K562 (cell line): ENCODE results near the gene ZNF780B. TPM values are rescaled to one million over a fixed set of nuclear protein-coding genes. Genes with fewer than 3 reads are reported as not detected.

Experiments
- ATAC-seq: fragments of 200-7000 bp; cut with Tn5 transposase; 3 replicates; pipeline ENCODE4 v1.9.1; 2020; ENCODE audit warnings: moderate library complexity
- BruUV-seq: library from RNA; stranded (reverse); fragments of 400-500 nt; replicated peaks from 2 replicates; lab custom pipeline; 2021; lab: Mats Ljungman, UMichigan
- CTCF ChIA-PET: fragments of 300-600 bp; formaldehyde crosslinking; extraction: SDS; loops from one replicate; lab custom pipeline; 2021; ENCODE audit warnings: low intra/inter-chr PET ratio; lab: Yijun Ruan, JAX
- POLR2A ChIA-PET: fragments of 300-600, 350-650 bp; sonication (Branson Sonifier 250); formaldehyde crosslinking; extraction: SDS; loops from one replicate; lab custom pipeline; 2021; ENCODE audit warnings: antibody characterized with exemption, inconsistent platforms; lab: Yijun Ruan, JAX
- DNase-seq, 4 experiments: peaks; one replicate each; pipeline versions ENCODE4 v3.0.0 to v3.0.0-alpha.2; 2011 to 2018; ENCODE audit warnings: low spot score in 3 of 4, mixed read lengths in 3 of 4; ENCODE audit errors: extremely low read depth in 1 of 4
- FAIRE-seq: peaks from 2 replicates; lab custom pipeline; 2011; peaks lifted over from hg19 to GRCh38; lab: Jason Lieb, UNC
- H2AFZ ChIP-seq: 2 replicates; pipeline ENCODE4 v1.6.0; 2011; ENCODE audit warnings: low read depth, low read length, control low read depth, inconsistent platforms
- H3K27ac ChIP-seq: fragments of 200-600 bp; 3 replicates; pipeline ENCODE4 v1.8.0; 2011; ENCODE audit warnings: low read depth, mild to moderate bottlenecking, control low read depth, inconsistent platforms, low read length, moderate library complexity, mixed read lengths; ENCODE audit errors: extremely low read depth
- H3K27me3 ChIP-seq, 2 experiments: fragments of 300-600 bp in 1 of 2; 2 replicates in 1 of 2; 3 replicates in 1 of 2; pipeline versions ENCODE4 v1.6.0 to v1.8.0; 2011; ENCODE audit warnings: inconsistent platforms in 2 of 2, low read length in 2 of 2, mild to moderate bottlenecking in 1 of 2, mixed read lengths in 1 of 2, moderate library complexity in 1 of 2; ENCODE audit not compliant: control insufficient read depth in 2 of 2, insufficient read depth in 2 of 2
- H3K36me3 ChIP-seq: fragments of 300-600 bp; 3 replicates; pipeline ENCODE4 v1.8.0; 2011; ENCODE audit warnings: mild to moderate bottlenecking, low read length, inconsistent platforms; ENCODE audit not compliant: control insufficient read depth, insufficient read depth
- H3K4me1 ChIP-seq, 2 experiments: fragments of 200-600 bp in 1 of 2; replicated peaks in 1 of 2; 2 replicates in 1 of 2; 3 replicates in 1 of 2; pipeline versions ENCODE4 v1.5.1 to v1.8.0; 2011; ENCODE audit warnings: inconsistent platforms in 2 of 2, low read length in 2 of 2, mild to moderate bottlenecking in 1 of 2, mixed read lengths in 1 of 2, moderate library complexity in 1 of 2; ENCODE audit not compliant: control insufficient read depth in 2 of 2, insufficient read depth in 2 of 2
- H3K4me2 ChIP-seq: 2 replicates; pipeline ENCODE4 v1.6.1; 2011; ENCODE audit warnings: low read length, control low read depth, inconsistent platforms, mixed read lengths; ENCODE audit not compliant: insufficient read depth
- H3K4me3 ChIP-seq: fragments of 200-600 bp; sonication (generic), shearing (Covaris generic); 2 replicates; pipeline ENCODE4 v1.5.1; 2016; ENCODE audit warnings: control low read depth, inconsistent platforms
- H3K79me2 ChIP-seq: fragments of 200-600 bp; 3 replicates; pipeline ENCODE4 v1.8.0; 2011; ENCODE audit warnings: low read length, inconsistent platforms; ENCODE audit not compliant: control insufficient read depth, insufficient read depth
- H3K9ac ChIP-seq, 2 experiments: 2 replicates each; pipeline versions ENCODE4 v1.6.0 to v1.6.1; 2011; ENCODE audit warnings: low read depth in 2 of 2, low read length in 2 of 2, control low read depth in 1 of 2, inconsistent platforms in 1 of 2, mild to moderate bottlenecking in 1 of 2, mixed read lengths in 1 of 2; ENCODE audit not compliant: insufficient read depth in 1 of 2
- H3K9me1 ChIP-seq: one replicate; pipeline ENCODE4 v1.6.0; 2011; ENCODE audit warnings: inconsistent platforms, mild to moderate bottlenecking, low read length, moderate library complexity; ENCODE audit not compliant: control insufficient read depth, insufficient read depth
- H3K9me3 ChIP-seq: replicated peaks from 2 replicates; pipeline ENCODE4 v1.5.1; 2011; ENCODE audit warnings: low read depth, low read length, inconsistent platforms; ENCODE audit not compliant: control insufficient read depth, insufficient read depth
- H4K20me1 ChIP-seq: replicated peaks from 2 replicates; pipeline ENCODE4 v1.6.1; 2011; ENCODE audit warnings: low read length, inconsistent platforms, mixed read lengths; ENCODE audit not compliant: control insufficient read depth, insufficient read depth
- ATF7 ChIP-seq: fragments of 450-650 bp; IDR thresholded peaks from 2 replicates; pipeline ENCODE4 v1.7.1; 2014; ENCODE audit warnings: mild to moderate bottlenecking, moderate library complexity
- BHLHE40 ChIP-seq: IDR thresholded peaks from 2 replicates; pipeline ENCODE4 v1.6.1; 2011; ENCODE audit warnings: low read length, improper control_type of control experiment
- CC2D1A ChIP-seq: fragments of 450-650 bp; IDR thresholded peaks from 2 replicates; pipeline ENCODE4 v1.6.1; 2017; ENCODE audit warnings: mild to moderate bottlenecking
- HNRNPL ChIP-seq: fragments of 200-400 bp; formaldehyde crosslinking; IDR thresholded peaks from 2 replicates; pipeline ENCODE4 v1.6.1; 2017; ENCODE audit warnings: low read depth, mild to moderate bottlenecking, low read length
- NCOA2 ChIP-seq, 2 experiments: fragments of 450-650 bp; IDR thresholded peaks; 2 replicates each; pipeline ENCODE4 v1.6.1; 2018; ENCODE audit warnings: mild to moderate bottlenecking in 2 of 2, moderate library complexity in 1 of 2; ENCODE audit not compliant: partially characterized antibody in 2 of 2
- NFYB ChIP-seq: IDR thresholded peaks from 2 replicates; pipeline ENCODE4 v1.6.1; 2011; ENCODE audit warnings: mild to moderate bottlenecking, moderate library complexity; ENCODE audit not compliant: insufficient read length; ENCODE audit errors: extremely low read depth
- NR1H2 ChIP-seq: sonication (generic); formaldehyde crosslinking; IDR thresholded peaks from 2 replicates; pipeline ENCODE4 v1.4.0; 2020; ENCODE audit warnings: mild to moderate bottlenecking, missing genetic modification reagents
- POLR2G ChIP-seq: fragments of 200-400 bp; formaldehyde crosslinking; IDR thresholded peaks from 2 replicates; pipeline ENCODE4 v1.6.1; 2017; ENCODE audit warnings: low read depth, mild to moderate bottlenecking, antibody characterized with exemption, low read length, moderate library complexity
- RBM25 ChIP-seq: fragments of 200-400 bp; formaldehyde crosslinking; IDR thresholded peaks from 2 replicates; pipeline ENCODE4 v1.6.1; 2018; ENCODE audit warnings: low read length, low read depth, moderate library complexity; ENCODE audit not compliant: severe bottlenecking
- WGBS: fragments of 100-300 bp; shearing (Covaris generic); methylation state at CpG from one replicate; pipeline ENCODE4 v1.1.6; 2016; ENCODE audit warnings: low coverage, mixed read lengths; ENCODE audit not compliant: insufficient coverage; ENCODE audit errors: missing lambda C conversion rate; 5-methylcytosine and 5-hydroxymethylcytosine counted together
- in situ Hi-C: fragments of 300-500 bp; cut with MboI; formaldehyde crosslinking; loops from 4 replicates; pipeline ENCODE4 v1.15.0; 2018; ENCODE audit warnings: inconsistent platforms, mixed read lengths
- intact Hi-C: fragments of 100-400 bp; cut with micrococcal nuclease; formaldehyde crosslinking; loops from 2 replicates; pipeline ENCODE4 v1.14.2; 2022
- polyA plus RNA-seq, 8 experiments: library from polyadenylated mRNA; depleted of rRNA in 4 of 8; stranded (reverse) in 5 of 8; unstranded in 3 of 8; fragments of >200 nt; fragmentation: Nextera tagmentation in 2 of 8; fragmentation: Illumina TruSeq in 1 of 8; extraction: Ambion mirVana in 2 of 8; extraction: Trizol in 1 of 8; gene quantifications; 2 replicates each; pipeline versions ENCODE4 v1.2.1 to v1.2.3, GENCODE V29; 2011 to 2014; ENCODE audit warnings: inconsistent platforms in 1 of 8, missing spikeins in 1 of 8
- total RNA-seq, 7 experiments: library from RNA; depleted of rRNA in 6 of 7; stranded (reverse); fragments of >200 nt in 6 of 7; fragmentation: Illumina TruSeq in 2 of 7; extraction: Trizol in 2 of 7; gene quantifications; 2 replicates each; pipeline versions ENCODE4 v1.2.1 to v1.2.3, GENCODE V29; 2011 to 2021; ENCODE audit warnings: low replicate concordance in 1 of 7
- TF ChIP-seq, protein P1 (sequence below): IDR thresholded peaks from 2 replicates; pipeline ENCODE4 v1.6.1; 2011; ENCODE audit warnings: borderline replicate concordance, low read depth, mild to moderate bottlenecking, moderate library complexity, low read length; ENCODE audit not compliant: insufficient read depth, poor library complexity, severe bottlenecking
- TF ChIP-seq, protein P2 (sequence below): sonication (generic); formaldehyde crosslinking; IDR thresholded peaks from 2 replicates; pipeline ENCODE4 v1.8.1; 2023; ENCODE audit warnings: mild to moderate bottlenecking, missing genetic modification reagents, moderate library complexity
- TF ChIP-seq, protein P3 (sequence below): sonication (generic); formaldehyde crosslinking; IDR thresholded peaks from 2 replicates; pipeline ENCODE4 v1.8.1; 2023; ENCODE audit warnings: mild to moderate bottlenecking, missing genetic modification reagents
- TF ChIP-seq, protein P4 (sequence below): fragments of 250-450 bp; sonication (Bioruptor Pico); IDR thresholded peaks from 2 replicates; pipeline ENCODE4 v1.4.0; 2020; ENCODE audit warnings: mild to moderate bottlenecking, moderate library complexity

ZNF780B gene
- total and polyA plus RNA-seq, 9 of the 15 experiments (the other 6 are each of a cell fraction or from before 2014, with no cell fraction given): 3.9 to 18.4 (median 8.8) TPM

DNA sequence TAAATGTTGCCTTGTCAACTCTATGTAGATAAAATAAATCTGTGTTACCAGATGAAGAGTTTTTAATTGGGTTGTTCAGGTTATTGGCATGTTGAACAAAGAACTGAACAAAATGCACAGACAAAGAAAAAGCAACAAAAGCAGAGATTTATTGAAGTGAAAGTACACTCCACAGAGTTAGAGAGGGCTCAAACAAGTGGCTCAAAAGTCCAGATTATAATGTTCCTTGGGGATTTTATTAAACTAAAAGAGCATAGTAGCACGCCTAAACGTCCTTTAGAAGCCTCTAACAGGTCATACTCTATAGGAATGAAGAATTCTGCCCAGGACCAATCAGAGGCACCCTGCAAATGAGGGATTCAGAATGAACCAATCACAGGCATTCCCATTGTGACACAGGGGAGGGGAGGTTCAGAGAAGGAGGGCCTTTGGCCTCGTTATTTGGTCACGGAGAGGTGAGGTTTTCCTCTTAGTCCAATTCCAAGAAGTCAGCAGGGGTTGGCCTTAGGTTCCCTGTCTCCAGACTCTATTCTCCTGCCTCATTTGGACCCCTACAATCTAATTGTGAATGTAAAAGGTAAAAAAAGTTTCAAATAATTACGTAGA, 72.2 kb downstream of the ZNF780B start:
- in situ Hi-C loops (no loop called here), intact Hi-C loops (no loop called here)
- Histone ChIP-seq H3K27ac (no peak overlapping the region), H3K4me3 (no peak overlapping the region), H3K27me3 (no peaks in the 10 kb centered on the region), H3K36me3 (peaks cover 48% of the 10 kb centered on the region), H3K9ac (no peak overlapping the region), H3K4me2 (no peak overlapping the region), H3K9me3 (peaks cover 11% of the 10 kb centered on the region; the same call in 1 of the 2 replicates), H2AFZ (no peak overlapping the region), H4K20me1 (no peaks in the 10 kb centered on the region), H3K4me1 (0 out of 5 replicates have a peak, but pooled peaks cover 0 to 3% of the 10 kb centered on the region in 2 experiments), H3K79me2 (peaks cover 3% of the 10 kb centered on the region; the same call in 1 of the 3 replicates), H3K9me1 (no peaks in the 10 kb centered on the region)
- BruUV-seq: no TSS peak
- WGBS: 73% methylated on average over 5 of the region's 5 CpGs
- ChIA-PET POLR2A (interaction anchor here (1.5 kb wide), 1 partner anchor 13 kb away, joined by 10 read pairs; the partner anchor contains the start of gene PSMC4), CTCF (no interaction called here)
- ATAC-seq (peak; percentile 26; the same call in 1 of the 3 replicates), DNase-seq (peak in 3 of 4 experiments; percentile 46 to 59 (median 47)), FAIRE-seq (no peak)
- TF ChIP-seq NR1H2 (CRISPR knock-in tag) (no peak), RBM25 (peak; percentile 41), ATF7 (no peak), POLR2G (peak; percentile 28; the same call in 1 of the 2 replicates), NCOA2 (IDR thresholded peaks at IDR 0.05; ENCODE audit: partially characterized antibody in 2 of 2) (no peak), CC2D1A (0 out of 2 replicates have a peak, but pooled peaks have one; percentile 21), HNRNPL (no peak), BHLHE40 (no peak), NFYB (peak; percentile 68)
- TF ChIP-seq, protein P1, sequence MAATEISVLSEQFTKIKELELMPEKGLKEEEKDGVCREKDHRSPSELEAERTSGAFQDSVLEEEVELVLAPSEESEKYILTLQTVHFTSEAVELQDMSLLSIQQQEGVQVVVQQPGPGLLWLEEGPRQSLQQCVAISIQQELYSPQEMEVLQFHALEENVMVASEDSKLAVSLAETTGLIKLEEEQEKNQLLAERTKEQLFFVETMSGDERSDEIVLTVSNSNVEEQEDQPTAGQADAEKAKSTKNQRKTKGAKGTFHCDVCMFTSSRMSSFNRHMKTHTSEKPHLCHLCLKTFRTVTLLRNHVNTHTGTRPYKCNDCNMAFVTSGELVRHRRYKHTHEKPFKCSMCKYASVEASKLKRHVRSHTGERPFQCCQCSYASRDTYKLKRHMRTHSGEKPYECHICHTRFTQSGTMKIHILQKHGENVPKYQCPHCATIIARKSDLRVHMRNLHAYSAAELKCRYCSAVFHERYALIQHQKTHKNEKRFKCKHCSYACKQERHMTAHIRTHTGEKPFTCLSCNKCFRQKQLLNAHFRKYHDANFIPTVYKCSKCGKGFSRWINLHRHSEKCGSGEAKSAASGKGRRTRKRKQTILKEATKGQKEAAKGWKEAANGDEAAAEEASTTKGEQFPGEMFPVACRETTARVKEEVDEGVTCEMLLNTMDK: no peak
- TF ChIP-seq, protein P2, sequence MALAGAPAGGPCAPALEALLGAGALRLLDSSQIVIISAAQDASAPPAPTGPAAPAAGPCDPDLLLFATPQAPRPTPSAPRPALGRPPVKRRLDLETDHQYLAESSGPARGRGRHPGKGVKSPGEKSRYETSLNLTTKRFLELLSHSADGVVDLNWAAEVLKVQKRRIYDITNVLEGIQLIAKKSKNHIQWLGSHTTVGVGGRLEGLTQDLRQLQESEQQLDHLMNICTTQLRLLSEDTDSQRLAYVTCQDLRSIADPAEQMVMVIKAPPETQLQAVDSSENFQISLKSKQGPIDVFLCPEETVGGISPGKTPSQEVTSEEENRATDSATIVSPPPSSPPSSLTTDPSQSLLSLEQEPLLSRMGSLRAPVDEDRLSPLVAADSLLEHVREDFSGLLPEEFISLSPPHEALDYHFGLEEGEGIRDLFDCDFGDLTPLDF (CRISPR knock-in tag): no peak
- TF ChIP-seq, protein P3, sequence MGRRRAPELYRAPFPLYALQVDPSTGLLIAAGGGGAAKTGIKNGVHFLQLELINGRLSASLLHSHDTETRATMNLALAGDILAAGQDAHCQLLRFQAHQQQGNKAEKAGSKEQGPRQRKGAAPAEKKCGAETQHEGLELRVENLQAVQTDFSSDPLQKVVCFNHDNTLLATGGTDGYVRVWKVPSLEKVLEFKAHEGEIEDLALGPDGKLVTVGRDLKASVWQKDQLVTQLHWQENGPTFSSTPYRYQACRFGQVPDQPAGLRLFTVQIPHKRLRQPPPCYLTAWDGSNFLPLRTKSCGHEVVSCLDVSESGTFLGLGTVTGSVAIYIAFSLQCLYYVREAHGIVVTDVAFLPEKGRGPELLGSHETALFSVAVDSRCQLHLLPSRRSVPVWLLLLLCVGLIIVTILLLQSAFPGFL: no peak
- TF ChIP-seq, protein P4, sequence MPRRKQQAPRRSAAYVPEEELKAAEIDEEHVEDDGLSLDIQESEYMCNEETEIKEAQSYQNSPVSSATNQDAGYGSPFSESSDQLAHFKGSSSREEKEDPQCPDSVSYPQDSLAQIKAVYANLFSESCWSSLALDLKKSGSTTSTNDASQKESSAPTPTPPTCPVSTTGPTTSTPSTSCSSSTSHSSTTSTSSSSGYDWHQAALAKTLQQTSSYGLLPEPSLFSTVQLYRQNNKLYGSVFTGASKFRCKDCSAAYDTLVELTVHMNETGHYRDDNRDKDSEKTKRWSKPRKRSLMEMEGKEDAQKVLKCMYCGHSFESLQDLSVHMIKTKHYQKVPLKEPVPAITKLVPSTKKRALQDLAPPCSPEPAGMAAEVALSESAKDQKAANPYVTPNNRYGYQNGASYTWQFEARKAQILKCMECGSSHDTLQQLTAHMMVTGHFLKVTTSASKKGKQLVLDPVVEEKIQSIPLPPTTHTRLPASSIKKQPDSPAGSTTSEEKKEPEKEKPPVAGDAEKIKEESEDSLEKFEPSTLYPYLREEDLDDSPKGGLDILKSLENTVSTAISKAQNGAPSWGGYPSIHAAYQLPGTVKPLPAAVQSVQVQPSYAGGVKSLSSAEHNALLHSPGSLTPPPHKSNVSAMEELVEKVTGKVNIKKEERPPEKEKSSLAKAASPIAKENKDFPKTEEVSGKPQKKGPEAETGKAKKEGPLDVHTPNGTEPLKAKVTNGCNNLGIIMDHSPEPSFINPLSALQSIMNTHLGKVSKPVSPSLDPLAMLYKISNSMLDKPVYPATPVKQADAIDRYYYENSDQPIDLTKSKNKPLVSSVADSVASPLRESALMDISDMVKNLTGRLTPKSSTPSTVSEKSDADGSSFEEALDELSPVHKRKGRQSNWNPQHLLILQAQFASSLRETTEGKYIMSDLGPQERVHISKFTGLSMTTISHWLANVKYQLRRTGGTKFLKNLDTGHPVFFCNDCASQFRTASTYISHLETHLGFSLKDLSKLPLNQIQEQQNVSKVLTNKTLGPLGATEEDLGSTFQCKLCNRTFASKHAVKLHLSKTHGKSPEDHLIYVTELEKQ: no peak
